Endodermal cell (in vitro differentiated cells): ENCODE data around the gene ECSCR. TPM values are rescaled to one million over a fixed set of nuclear protein-coding genes. Genes with fewer than 3 reads are reported as not detected.
"Not testable (repeated sequence)": the region's sequence is repeated elsewhere in the genome, so short reads cannot be mapped to it uniquely, and the experiment has no call there.

ENCODE experiments used
- DNase-seq: peaks from one replicate; pipeline ENCODE4 v3.0.0-alpha.2; 2017
- H3K27ac ChIP-seq: 2 replicates; pipeline ENCODE4 v1.5.1; 2013; ENCODE audit warnings: mild to moderate bottlenecking, low read depth, low read length, moderate library complexity
- H3K27me3 ChIP-seq: 2 replicates; pipeline ENCODE4 v1.6.1; 2013; ENCODE audit warnings: mild to moderate bottlenecking, low read length, moderate library complexity; ENCODE audit not compliant: insufficient read depth, control insufficient read depth, poor library complexity, severe bottlenecking
- H3K36me3 ChIP-seq: 2 replicates; pipeline ENCODE4 v1.7.0; 2013; ENCODE audit warnings: mild to moderate bottlenecking, low read length, moderate library complexity; ENCODE audit not compliant: control insufficient read depth, insufficient read depth
- H3K4me1 ChIP-seq: one replicate; pipeline ENCODE4 v1.7.0; 2013; ENCODE audit warnings: low read length; ENCODE audit not compliant: control insufficient read depth, insufficient read depth
- H3K4me3 ChIP-seq: 2 replicates; pipeline ENCODE4 v1.5.1; 2013; ENCODE audit warnings: mild to moderate bottlenecking, low read length, moderate library complexity
- H3K9ac ChIP-seq: 2 replicates; pipeline ENCODE4 v1.6.1; 2013; ENCODE audit warnings: mild to moderate bottlenecking, low read length, moderate library complexity; ENCODE audit not compliant: poor library complexity, severe bottlenecking; ENCODE audit errors: extremely low read depth
- H3K9me3 ChIP-seq: 2 replicates; pipeline ENCODE4 v1.6.1; 2013; ENCODE audit warnings: mild to moderate bottlenecking, low read length, moderate library complexity; ENCODE audit not compliant: control insufficient read depth
- H3K27ac Mint-ChIP-seq: 2 replicates; pipeline ENCODE4 v1.8.0; 2020; ENCODE audit warnings: mixed read lengths
- H3K27me3 Mint-ChIP-seq: 2 replicates; pipeline ENCODE4 v1.8.0; 2021; ENCODE audit warnings: mild to moderate bottlenecking, mixed read lengths; ENCODE audit not compliant: insufficient read depth
- H3K36me3 Mint-ChIP-seq: 2 replicates; pipeline ENCODE4 v1.8.0; 2020; ENCODE audit warnings: low read depth, mixed read lengths
- H3K4me1 Mint-ChIP-seq: 2 replicates; pipeline ENCODE4 v1.8.0; 2020; ENCODE audit warnings: mixed read lengths
- H3K4me3 Mint-ChIP-seq: 2 replicates; pipeline ENCODE4 v1.8.0; 2020; ENCODE audit warnings: mild to moderate bottlenecking, moderate library complexity, mixed read lengths
- H3K9me3 Mint-ChIP-seq: 2 replicates; pipeline ENCODE4 v1.8.0; 2020; ENCODE audit warnings: mild to moderate bottlenecking, mixed read lengths
- WGBS, 2 experiments: methylation state at CpG; one replicate each; pipeline versions ENCODE4 v1.1.5 to v1.1.7; 2013; ENCODE audit warnings: missing lambda C conversion rate in 2 of 2, mixed read lengths in 1 of 2; ENCODE audit not compliant: insufficient coverage in 1 of 2, insufficient read length in 1 of 2; 5-methylcytosine and 5-hydroxymethylcytosine counted together
- total RNA-seq, 2 donors: library from RNA; stranded (reverse); fragmentation: NEBNext Ultra II Directional in 1 of 2; extraction: Animal tissue kit (Norgen Biotek cat#: 25700) in 1 of 2; gene quantifications; 2 replicates in 1 of 2; 3 replicates in 1 of 2; pipeline ENCODE4 v1.2.1, GENCODE V29; 2021
- TF ChIP-seq, protein P1 (sequence below): fragments of 200-600 bp; sonication (generic); conservative IDR thresholded peaks from 2 replicates; pipeline ENCODE4 v1.5.0; 2021; ENCODE audit warnings: antibody characterized with exemption, mild to moderate bottlenecking

ECSCR gene
- total RNA-seq, 2 donors from 2014 or later, result 0.62 TPM; not detected in 1

GRCh38 chr5:139486201-139486600 is 23.7 kb upstream of the ECSCR start:
- H3K4me3 ChIP-seq, result no peak overlapping the region
- Mint-ChIP-seq H3K4me3 (no peak overlapping the region), H3K9me3 (no peaks in the 10 kb centered on the region), H3K27ac (no peak overlapping the region), H3K27me3 (peaks cover 3% of the 10 kb centered on the region), H3K4me1 (peaks cover 9% of the 10 kb centered on the region), H3K36me3 (no peaks in the 10 kb centered on the region)
- H3K9ac ChIP-seq, result no peak overlapping the region
- TF ChIP-seq, protein P1, sequence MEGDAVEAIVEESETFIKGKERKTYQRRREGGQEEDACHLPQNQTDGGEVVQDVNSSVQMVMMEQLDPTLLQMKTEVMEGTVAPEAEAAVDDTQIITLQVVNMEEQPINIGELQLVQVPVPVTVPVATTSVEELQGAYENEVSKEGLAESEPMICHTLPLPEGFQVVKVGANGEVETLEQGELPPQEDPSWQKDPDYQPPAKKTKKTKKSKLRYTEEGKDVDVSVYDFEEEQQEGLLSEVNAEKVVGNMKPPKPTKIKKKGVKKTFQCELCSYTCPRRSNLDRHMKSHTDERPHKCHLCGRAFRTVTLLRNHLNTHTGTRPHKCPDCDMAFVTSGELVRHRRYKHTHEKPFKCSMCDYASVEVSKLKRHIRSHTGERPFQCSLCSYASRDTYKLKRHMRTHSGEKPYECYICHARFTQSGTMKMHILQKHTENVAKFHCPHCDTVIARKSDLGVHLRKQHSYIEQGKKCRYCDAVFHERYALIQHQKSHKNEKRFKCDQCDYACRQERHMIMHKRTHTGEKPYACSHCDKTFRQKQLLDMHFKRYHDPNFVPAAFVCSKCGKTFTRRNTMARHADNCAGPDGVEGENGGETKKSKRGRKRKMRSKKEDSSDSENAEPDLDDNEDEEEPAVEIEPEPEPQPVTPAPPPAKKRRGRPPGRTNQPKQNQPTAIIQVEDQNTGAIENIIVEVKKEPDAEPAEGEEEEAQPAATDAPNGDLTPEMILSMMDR, result no peak
- no peaks in the 10 kb centered on the region for H3K36me3 ChIP-seq
- DNase-seq, result peak; percentile 65
- no peaks in the 10 kb centered on the region for H3K4me1 ChIP-seq
- H3K9me3 ChIP-seq, result no peaks in the 10 kb centered on the region
- no peaks in the 10 kb centered on the region for H3K27me3 ChIP-seq
- 60 to 76% methylated on average over 6 to 7 of the region's 7 CpGs for WGBS, 2 experiments
- H3K27ac ChIP-seq, result no peak overlapping the region

GRCh38 chr5:139482890-139483208 is 20.3 kb upstream of the ECSCR start:
- not testable (repeated sequence) for H3K4me3 ChIP-seq, DNase-seq, H3K36me3 Mint-ChIP-seq, H3K27me3 ChIP-seq, H3K27ac ChIP-seq, H3K4me1 Mint-ChIP-seq, H3K4me3 Mint-ChIP-seq, H3K9me3 Mint-ChIP-seq, H3K9me3 ChIP-seq, H3K36me3 ChIP-seq, H3K27me3 Mint-ChIP-seq, H3K9ac ChIP-seq, H3K4me1 ChIP-seq, H3K27ac Mint-ChIP-seq
- 83 to 99% methylated on average over 1 to 6 of the region's 6 CpGs for WGBS, 2 experiments

DNA sequence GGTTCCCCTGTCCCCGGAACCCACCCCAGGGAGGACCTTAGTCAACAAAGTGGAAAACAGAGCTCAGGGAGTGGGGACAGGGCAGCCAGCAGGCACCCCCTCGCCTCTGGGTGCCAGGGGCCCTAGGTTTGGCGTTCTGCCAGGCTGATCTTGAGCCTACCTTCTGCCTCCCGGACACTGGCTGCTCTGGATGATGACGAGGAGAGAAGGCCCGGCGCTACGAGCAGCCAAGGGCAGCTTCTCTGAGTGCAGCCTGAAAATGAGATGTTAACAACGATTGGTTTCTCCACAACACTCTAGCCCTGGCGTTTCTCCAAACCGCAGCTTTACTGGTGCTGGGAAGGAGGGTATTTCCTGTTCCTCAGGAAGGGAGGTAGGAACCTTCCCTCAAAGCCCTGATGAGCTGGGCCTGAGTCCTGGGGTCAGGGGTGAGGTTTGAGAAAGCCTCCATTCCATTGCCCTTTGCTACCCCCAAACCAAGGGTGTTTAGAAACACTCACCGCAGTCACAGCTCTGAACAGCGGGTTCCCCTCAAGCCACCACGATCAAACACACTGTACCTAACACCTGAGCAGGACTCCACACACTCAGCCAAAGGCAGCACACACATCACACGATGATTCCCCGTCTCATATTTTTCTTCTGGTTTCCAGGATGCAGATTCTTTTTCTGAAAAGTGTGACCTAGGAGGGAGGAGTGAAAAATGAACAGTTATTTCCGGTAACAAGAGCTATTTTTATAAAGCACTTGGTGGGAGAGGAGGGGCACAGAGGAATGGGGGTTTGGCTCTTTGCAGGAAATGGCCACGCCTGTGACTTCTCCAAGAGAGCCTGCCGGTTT is 19.7 kb upstream of the ECSCR start, which contains the start of gene STING1:
Gene STING1, minus strand, starts transcription at position 709 of the 840 bp plus-strand sequence. CDS start 1,054 bp downstream, outside the sequence.
- TF ChIP-seq, protein P1, result no peak
- Mint-ChIP-seq H3K9me3 (no peaks in the 10 kb centered on the region), H3K27me3 (peaks cover 3% of the 10 kb centered on the region), H3K36me3 (no peaks in the 10 kb centered on the region), H3K4me3 (no peak within 1 kb of the TSS), H3K4me1 (peaks cover 9% of the 10 kb centered on the region), H3K27ac (no peak within 1 kb of the TSS)
- no peak for DNase-seq
- no peak within 1 kb of the TSS for H3K9ac ChIP-seq
- H3K9me3 ChIP-seq, result no peaks in the 10 kb centered on the region
- H3K36me3 ChIP-seq, result no peaks in the 10 kb centered on the region
- H3K27ac ChIP-seq, result no peak within 1 kb of the TSS
- no peaks in the 10 kb centered on the region for H3K27me3 ChIP-seq
- no peaks in the 10 kb centered on the region for H3K4me1 ChIP-seq
- WGBS, 2 experiments, result 86 to 90% methylated on average over 13 to 19 of the region's 19 CpGs
- H3K4me3 ChIP-seq, result no peak within 1 kb of the TSS
